Omental fat pad (tissue), 4 donors: ENCODE data around the gene MDN1. TPM values are rescaled to one million over a fixed set of nuclear protein-coding genes. Genes with fewer than 3 reads are reported as not detected.

ENCODE experiments used
- ATAC-seq: fragments of 150-250 bp; one replicate; pipeline ENCODE4 v1.9.1; 2016; ENCODE audit warnings: mild to moderate bottlenecking, moderate library complexity; ENCODE audit not compliant: low FRiP score
- DNase-seq: peaks from one replicate; pipeline ENCODE4 v3.0.0-alpha.2; 2019; ENCODE audit warnings: low spot score
- total RNA-seq, 4 donors: library from RNA; depleted of rRNA; stranded (reverse); fragments of >200 nt; gene quantifications; one replicate each; pipeline ENCODE4 v1.1.0, GENCODE V29; 2016
- TF ChIP-seq, protein P1 (sequence below), 3 donors: fragments of 450-650 bp; IDR thresholded peaks; one replicate each; pipeline ENCODE4 v1.5.1; 2016 to 2017; ENCODE audit warnings: antibody characterized with exemption in 3 of 3, mild to moderate bottlenecking in 3 of 3, moderate library complexity in 2 of 3

MDN1 gene
- total RNA-seq, result 10 to 100 TPM; 21.6 to 58.5 (median 33.3) TPM

- DNase-seq (peak; percentile 43), ATAC-seq (peak; percentile 99)
- TF ChIP-seq, protein P1, sequence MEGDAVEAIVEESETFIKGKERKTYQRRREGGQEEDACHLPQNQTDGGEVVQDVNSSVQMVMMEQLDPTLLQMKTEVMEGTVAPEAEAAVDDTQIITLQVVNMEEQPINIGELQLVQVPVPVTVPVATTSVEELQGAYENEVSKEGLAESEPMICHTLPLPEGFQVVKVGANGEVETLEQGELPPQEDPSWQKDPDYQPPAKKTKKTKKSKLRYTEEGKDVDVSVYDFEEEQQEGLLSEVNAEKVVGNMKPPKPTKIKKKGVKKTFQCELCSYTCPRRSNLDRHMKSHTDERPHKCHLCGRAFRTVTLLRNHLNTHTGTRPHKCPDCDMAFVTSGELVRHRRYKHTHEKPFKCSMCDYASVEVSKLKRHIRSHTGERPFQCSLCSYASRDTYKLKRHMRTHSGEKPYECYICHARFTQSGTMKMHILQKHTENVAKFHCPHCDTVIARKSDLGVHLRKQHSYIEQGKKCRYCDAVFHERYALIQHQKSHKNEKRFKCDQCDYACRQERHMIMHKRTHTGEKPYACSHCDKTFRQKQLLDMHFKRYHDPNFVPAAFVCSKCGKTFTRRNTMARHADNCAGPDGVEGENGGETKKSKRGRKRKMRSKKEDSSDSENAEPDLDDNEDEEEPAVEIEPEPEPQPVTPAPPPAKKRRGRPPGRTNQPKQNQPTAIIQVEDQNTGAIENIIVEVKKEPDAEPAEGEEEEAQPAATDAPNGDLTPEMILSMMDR (IDR thresholded peaks at IDR 0.05), result no peak
Observed at GRCh38 chr6:89819336-89820130, at the start of gene MDN1. Gene MDN1, minus strand, starts transcription at chr6:89819794. Its CDS starts 187 bp downstream, at chr6:89819607.

GRCh38 chr6:89866024-89866678 lies 46.6 kb upstream of the MDN1 start:
- ATAC-seq, result no peak
- TF ChIP-seq, protein P1 (IDR thresholded peaks at IDR 0.05), result no peak

GRCh38 chr6:89862698-89863097 lies 43.1 kb upstream of the MDN1 start:
- DNase-seq (no peak), ATAC-seq (no peak)
- TF ChIP-seq, protein P1 (IDR thresholded peaks at IDR 0.05), result no peak

More at GRCh38 chr6:89866024-89866678, 46.6 kb upstream of the MDN1 start:
- no peak for DNase-seq

GRCh38 chr6:89862273-89862672 lies 42.7 kb upstream of the MDN1 start:
- no peak for ATAC-seq
- TF ChIP-seq, protein P1 (IDR thresholded peaks at IDR 0.05), result no peak
- DNase-seq, result no peak

- no peak for DNase-seq
- TF ChIP-seq, protein P1 (IDR thresholded peaks at IDR 0.05), result no peak
- no peak for ATAC-seq
Observed at GRCh38 chr6:89859744-89860143, 40.1 kb upstream of the MDN1 start.

DNA sequence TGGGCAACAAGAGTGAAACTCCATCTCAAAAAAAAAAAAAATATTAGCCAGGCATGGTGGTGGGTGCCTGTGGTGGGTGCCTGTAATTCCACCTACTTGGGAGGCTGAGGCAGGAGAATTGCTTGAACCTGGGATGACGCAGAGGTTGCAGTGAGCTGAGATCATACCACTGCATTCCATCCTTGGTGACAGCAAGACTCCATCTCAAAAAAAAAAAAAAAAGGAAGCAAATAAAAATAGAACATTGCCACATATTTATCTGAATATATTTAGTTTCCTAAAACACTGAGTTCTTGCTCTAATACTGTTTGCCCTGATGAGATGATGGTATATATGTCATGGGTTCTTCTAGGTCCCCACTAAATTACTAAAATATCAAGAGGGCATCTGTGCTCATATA lies 38.4 kb upstream of the MDN1 start:
- TF ChIP-seq, protein P1 (IDR thresholded peaks at IDR 0.05), result no peak

More for the DNA sequence above, 38.4 kb upstream of the MDN1 start:
- ATAC-seq (no peak), DNase-seq (no peak)
